Measurements from ENCODE around the gene TGIF2LX.
"Not testable (repeated sequence)": the region's sequence is repeated elsewhere in the genome, so short reads cannot be mapped to it uniquely, and the experiment has no call there.

Gene TGIF2LX

DNA sequence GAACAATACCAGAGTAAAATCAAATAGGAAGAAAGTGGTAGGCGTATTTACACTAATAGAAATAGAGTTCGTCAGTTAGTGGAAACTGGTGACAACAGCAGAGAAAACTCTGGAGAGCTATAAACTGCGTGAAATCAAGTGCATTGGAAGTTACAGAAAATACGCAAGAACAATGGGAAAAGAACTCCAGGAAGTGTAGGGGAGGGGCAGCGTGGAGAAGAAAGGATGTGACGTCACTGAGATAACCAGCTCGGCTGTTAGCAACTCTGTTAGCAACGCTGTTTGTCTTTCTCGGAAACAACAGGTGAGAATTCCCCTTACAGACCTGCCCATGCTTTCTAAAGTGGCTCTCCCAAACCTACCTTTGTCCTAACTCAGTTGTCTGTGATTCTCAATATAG is at the start of gene TGIF2LX:
TSS of gene TGIF2LX (plus strand) at position 244 of the 400 bp plus-strand sequence. CDS start 178 bp downstream, outside the sequence.
- DNase-seq (ENCODE audit: insufficient read length, low spot score); FAIRE-seq: not testable (repeated sequence)

DNA sequence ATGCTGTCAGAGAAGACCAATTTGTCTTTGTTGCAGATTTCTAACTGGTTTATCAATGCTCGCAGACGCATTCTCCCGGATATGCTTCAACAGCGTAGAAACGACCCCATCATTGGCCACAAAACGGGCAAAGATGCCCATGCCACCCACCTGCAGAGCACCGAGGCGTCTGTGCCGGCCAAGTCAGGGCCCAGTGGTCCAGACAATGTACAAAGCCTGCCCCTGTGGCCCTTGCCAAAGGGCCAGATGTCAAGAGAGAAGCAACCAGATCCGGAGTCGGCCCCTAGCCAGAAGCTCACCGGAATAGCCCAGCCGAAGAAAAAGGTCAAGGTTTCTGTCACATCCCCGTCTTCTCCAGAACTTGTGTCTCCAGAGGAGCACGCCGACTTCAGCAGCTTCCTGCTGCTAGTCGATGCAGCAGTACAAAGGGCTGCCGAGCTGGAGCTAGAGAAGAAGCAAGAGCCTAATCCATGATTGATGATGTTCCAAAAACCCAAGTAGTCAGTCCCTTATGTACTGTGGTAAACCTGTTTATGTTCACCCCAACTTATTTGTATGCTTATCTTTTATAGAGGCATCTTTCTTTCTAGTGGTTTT is 728 bp downstream of the TGIF2LX start:
- not testable (repeated sequence) for FAIRE-seq; DNase-seq (ENCODE audit: insufficient read length, low spot score)

DNA sequence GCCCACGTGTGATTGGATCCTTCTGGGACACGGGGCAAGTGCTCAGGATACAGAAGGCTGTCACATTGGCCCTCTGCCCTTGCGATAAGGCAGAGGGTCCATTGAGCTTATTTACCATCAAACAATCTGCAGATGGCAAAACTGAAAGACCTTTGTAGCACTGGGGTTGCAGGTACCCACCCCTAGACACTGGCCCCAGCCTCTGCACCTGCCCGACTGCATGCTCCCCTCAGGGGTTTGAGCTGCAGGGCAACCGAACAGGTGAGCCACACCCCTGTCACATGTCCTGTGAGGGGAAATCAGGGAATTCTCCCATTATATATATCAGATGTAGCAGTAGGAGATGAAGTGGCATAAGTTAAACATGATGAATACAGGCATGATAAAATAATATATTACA is 21.4 kb downstream of the TGIF2LX start:
- not testable (repeated sequence) for FAIRE-seq; DNase-seq (ENCODE audit: insufficient read length, low spot score)

DNA sequence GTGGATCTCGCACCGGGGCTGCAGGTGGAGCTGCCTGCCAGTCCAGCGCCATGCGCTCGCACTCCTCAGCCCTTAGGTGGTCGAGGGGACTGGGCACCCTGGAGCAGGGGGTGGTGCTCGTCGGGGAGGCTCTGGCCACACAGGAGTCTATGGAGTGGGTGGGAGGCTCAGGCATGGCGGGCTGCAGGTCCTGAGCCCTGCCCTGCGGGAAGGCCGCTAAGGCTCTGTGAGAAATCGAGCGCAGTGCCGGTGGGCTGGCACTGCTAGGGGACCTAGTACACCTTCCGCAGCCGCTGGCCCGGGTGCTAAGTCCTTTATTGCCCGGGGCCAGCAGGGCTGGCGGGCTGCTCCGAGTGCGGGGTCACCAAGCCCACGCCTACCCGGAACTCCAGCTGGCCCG is 43.9 kb downstream of the TGIF2LX start:
- DNase-seq (ENCODE audit: insufficient read length, low spot score); FAIRE-seq: not testable (repeated sequence)

Data from H54 (cell line).